ENCODE measurements around the gene GRIK4. TPM values are rescaled to one million over a fixed set of nuclear protein-coding genes. Genes with fewer than 3 reads are reported as not detected.

The GRIK4 gene
- total RNA-seq, 1 experiment from 2014 or later = 3.3 TPM

DNA sequence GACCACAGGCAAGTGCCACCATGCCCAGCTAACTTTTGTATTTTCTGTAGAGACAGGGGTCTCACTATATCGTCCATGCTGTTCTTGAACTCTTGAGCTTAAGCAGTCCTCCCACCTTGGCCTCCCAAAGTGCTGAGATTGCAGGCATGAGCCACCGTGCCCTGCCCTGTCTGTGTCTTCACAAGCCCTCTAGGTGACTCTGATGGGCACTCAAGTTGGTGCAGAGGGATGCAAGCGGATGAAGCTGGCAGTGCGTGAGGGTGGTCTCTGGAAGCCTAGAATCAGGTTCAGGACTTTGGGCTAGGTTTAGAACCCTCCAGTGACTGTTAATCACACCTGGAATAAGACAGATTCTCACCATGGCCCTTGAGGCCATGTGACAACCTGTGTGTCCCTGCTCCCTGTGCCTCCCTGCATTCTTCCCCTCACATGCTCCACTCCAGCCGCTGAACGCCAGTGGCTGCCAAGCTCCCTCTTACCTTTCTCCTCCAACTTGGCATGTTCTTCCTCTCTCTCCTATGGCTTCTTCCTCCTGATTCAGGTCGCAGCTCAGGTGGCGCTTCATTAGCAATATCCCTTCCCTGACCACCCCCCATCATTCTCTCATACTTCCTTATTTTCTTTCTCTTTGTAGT, 270.1 kb downstream of the GRIK4 start (continued):
- TF ChIP-seq ZNF532 (CRISPR knock-in tag; IDR thresholded peaks at IDR 0.05; ENCODE audit: borderline replicate concordance) = no peak
- TF ChIP-seq GRHL2 (CRISPR knock-in tag; IDR thresholded peaks at IDR 0.05; ENCODE audit: insufficient replicate concordance, severe bottlenecking) = no peak

GRCh38 chr11:120784566-120785251, 273.2 kb downstream of the GRIK4 start:
- Mint-ChIP-seq H3K27me3 (ENCODE audit: low read depth) (no peaks in the 10 kb centered on the region; the same call in 1 of the 2 replicates), H3K9me3 (no peaks in the 10 kb centered on the region), H3K4me3 (no peak overlapping the region), H3K27ac (no peak overlapping the region), H3K4me1 (peaks cover 21% of the 10 kb centered on the region), H3K36me3 (no peaks in the 10 kb centered on the region)
- TF ChIP-seq NFE2L1 (CRISPR knock-in tag; IDR thresholded peaks at IDR 0.05) (no peak), CREM (CRISPR knock-in tag; IDR thresholded peaks at IDR 0.05) (no peak), FOXJ3 (CRISPR knock-in tag; IDR thresholded peaks at IDR 0.05; ENCODE audit: borderline replicate concordance) (no peak)
- TF ChIP-seq, protein P1, sequence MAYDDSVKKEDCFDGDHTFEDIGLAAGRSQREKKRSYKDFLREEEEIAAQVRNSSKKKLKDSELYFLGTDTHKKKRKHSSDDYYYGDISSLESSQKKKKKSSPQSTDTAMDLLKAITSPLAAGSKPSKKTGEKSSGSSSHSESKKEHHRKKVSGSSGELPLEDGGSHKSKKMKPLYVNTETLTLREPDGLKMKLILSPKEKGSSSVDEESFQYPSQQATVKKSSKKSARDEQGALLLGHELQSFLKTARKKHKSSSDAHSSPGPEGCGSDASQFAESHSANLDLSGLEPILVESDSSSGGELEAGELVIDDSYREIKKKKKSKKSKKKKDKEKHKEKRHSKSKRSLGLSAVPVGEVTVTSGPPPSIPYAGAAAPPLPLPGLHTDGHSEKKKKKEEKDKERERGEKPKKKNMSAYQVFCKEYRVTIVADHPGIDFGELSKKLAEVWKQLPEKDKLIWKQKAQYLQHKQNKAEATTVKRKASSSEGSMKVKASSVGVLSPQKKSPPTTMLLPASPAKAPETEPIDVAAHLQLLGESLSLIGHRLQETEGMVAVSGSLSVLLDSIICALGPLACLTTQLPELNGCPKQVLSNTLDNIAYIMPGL (CRISPR knock-in tag; IDR thresholded peaks at IDR 0.05) = no peak
- POLR2A ChIA-PET = no interaction called here
- ATAC-seq = no peak
- CTCF ChIA-PET = interaction anchor here (0.5 to 2.2 kb wide), 5 partner anchors 17 to 908 kb away, joined by 3 to 9 read pairs (median 4); no protein-coding TSS in a partner anchor
- DNase-seq (ENCODE audit: low spot score) = no peak

- peaks cover 19% of the 10 kb centered on the region for H3K4me1 Mint-ChIP-seq
- ChIA-PET CTCF (interaction anchor here (0.5 to 2.2 kb wide), 5 partner anchors 17 to 909 kb away, joined by 3 to 9 read pairs (median 4); no protein-coding TSS in a partner anchor), POLR2A (no interaction called here)
- TF ChIP-seq SP1 (CRISPR knock-in tag; conservative IDR thresholded peaks at IDR 0.05) (no peak), CREB1 (CRISPR knock-in tag; IDR thresholded peaks at IDR 0.05) (no peak), ZBTB21 (CRISPR knock-in tag; IDR thresholded peaks at IDR 0.05; ENCODE audit: borderline replicate concordance) (no peak), ZNF512 (CRISPR knock-in tag; IDR thresholded peaks at IDR 0.05; ENCODE audit: borderline replicate concordance) (no peak), ZNF532 (CRISPR knock-in tag; IDR thresholded peaks at IDR 0.05; ENCODE audit: borderline replicate concordance) (no peak), FOXP1 (CRISPR knock-in tag; IDR thresholded peaks at IDR 0.05; ENCODE audit: borderline replicate concordance) (no peak), FOXP4 (CRISPR knock-in tag; IDR thresholded peaks at IDR 0.05) (no peak), FOXK1 (CRISPR knock-in tag; IDR thresholded peaks at IDR 0.05) (no peak), SMAD4 (CRISPR knock-in tag; IDR thresholded peaks at IDR 0.05) (no peak), CREM (CRISPR knock-in tag; IDR thresholded peaks at IDR 0.05) (no peak), ATF1 (CRISPR knock-in tag; IDR thresholded peaks at IDR 0.05) (no peak)
These were observed 274.0 kb downstream of the GRIK4 start for GRCh38 chr11:120785576-120785975.

More at GRCh38 chr11:120785576-120785975, 274.0 kb downstream of the GRIK4 start:
- Mint-ChIP-seq H3K27ac (no peak overlapping the region), H3K27me3 (ENCODE audit: low read depth) (no peaks in the 10 kb centered on the region; the same call in 1 of the 2 replicates), H3K9me3 (no peaks in the 10 kb centered on the region), H3K4me3 (no peak overlapping the region), H3K36me3 (no peaks in the 10 kb centered on the region)
- no peak for DNase-seq (ENCODE audit: low spot score)
- ATAC-seq = no peak

Measured in WTC11 (cell line).